NOMO-1 treated with DMSO at 0.1 percent for 48 hours (cell line): ENCODE data around the gene EVA1A.

ENCODE experiments used
- DNase-seq: peaks from one replicate; lab custom pipeline; 2025; ENCODE audit not compliant: unreplicated experiment; lab: John Stamatoyannopoulos, UW

Gene EVA1A

GRCh38 chr2:75545922-75546321, 14.8 kb downstream of the EVA1A start:
- no peak for DNase-seq

- DNase-seq = no peak
These were observed 15.4 kb downstream of the EVA1A start for GRCh38 chr2:75545387-75545786.

- no peak for DNase-seq
These were observed 17.3 kb downstream of the EVA1A start for GRCh38 chr2:75543446-75543845.

- no peak for DNase-seq
These were observed 19.3 kb downstream of the EVA1A start for GRCh38 chr2:75541430-75541829.

DNA sequence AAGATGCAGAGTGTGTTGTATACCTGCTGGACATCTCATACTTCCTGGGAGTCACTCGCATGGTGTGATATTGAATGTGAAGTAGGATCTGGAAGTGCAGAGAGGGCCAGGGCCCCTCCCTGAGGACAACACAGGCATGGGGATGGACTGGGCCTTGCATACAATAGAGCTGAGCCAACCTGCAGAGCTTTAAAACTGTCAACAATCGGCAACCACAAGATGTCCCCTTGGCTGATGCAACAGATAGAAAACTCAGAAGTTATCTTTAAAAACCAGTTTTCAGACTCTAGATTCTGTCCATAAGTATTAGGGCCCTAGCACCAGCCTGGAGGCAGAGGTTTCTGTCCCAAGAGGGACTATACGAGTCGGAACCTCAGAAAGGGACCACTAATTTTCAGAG, 19.7 kb downstream of the EVA1A start:
- no peak for DNase-seq

- DNase-seq = no peak
These were observed 20.6 kb downstream of the EVA1A start for GRCh38 chr2:75539955-75540716.

DNA sequence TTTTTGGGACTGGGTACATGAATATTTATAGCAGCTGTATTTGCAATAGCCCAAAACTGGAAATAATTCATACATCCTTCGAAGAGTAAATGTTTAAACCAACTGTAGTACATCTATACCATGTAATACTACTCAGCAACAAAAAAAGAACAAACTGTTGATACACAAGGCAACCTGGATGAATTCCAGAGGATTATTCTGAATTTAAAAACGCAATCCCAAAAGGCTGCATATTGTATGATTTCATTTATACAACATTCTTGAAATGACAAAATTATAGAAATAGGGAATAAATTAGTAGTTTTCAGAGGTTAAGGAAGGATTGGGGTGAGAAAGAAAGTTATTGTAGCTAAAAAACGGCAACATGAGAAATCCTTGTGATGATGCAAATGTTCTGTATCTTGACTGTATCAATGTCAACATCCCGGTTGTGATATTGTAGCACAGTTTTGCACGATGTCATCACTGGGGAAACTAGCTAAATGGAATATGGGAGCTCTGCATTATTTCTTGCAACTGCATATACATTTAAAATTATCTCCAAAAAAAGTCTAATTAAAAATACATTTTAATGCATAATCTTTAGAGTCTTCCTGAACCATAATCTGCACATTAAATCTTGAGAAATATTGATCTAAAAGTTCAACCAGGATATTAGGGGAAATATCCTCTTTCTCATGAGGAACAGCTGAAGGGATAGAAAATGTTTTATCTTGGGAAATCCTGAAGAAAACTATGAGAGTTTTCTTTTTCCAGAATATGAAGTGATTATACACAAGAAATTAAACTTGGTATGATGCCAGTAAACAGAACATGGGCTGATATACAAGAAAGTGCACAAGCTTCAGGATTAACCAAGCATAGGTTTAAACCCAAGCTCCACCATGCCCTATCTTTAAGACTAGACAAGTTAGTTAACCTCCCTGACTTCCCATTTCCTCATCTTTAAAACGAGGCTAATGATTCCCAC, 21.9 kb downstream of the EVA1A start:
- DNase-seq = no peak

DNA sequence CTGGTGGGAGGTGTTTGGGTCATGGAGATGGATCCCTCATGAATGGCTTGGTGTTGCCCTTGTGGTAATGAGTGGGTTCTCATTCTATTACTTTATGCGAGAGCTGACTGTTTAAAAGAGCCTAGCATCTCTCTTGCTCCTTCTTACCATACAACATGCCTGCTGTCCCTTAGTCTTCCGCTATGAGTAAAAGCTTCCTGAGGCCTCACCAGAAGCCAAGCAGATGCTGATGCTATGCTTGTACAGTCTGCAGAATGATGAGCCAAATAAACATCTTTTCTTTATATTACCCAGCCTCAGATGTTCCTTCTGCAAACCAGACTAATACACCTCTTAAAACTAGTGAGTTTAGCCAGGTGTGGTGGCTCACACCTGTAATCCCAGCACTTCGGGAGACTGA, 23.1 kb downstream of the EVA1A start:
- DNase-seq = no peak

DNA sequence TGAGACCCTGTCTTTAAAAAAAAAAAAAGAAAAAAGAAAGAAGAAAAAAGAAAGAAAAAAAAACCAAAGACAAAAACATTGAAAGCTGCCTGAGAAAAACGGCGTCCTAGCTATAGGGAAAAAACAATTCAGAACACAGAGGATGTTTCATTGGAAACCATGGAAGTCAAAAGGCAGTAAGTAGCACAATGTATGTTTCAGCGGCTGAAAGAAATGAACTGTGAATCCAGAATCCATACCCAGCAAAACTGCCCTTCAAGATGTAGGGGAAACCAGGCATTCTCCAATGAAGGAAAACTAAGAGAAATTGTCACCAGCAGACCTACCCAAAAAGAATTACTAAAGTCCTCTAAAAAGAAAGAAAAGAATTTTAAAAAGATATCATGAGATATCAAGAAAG, 27.6 kb downstream of the EVA1A start:
- DNase-seq = no peak

DNA sequence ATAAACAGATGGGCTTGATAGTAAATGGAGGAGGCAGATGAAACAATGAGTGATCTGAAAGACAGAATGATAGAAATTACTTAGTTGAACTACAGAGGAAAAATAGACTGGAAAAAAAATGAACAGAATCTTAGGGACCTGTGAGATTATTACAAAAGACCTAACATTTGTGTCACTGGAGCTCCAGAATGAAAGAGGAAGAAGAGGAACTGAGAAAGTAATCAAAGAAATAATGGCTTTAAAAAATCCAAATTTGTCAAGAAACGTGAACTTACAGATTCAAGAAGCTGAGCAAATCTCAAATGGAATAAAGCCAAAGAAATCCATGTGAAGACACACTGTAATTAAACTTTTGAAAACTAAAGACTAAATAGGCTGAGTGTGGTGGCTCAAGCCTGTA, 28.3 kb downstream of the EVA1A start:
- DNase-seq = no peak

DNA sequence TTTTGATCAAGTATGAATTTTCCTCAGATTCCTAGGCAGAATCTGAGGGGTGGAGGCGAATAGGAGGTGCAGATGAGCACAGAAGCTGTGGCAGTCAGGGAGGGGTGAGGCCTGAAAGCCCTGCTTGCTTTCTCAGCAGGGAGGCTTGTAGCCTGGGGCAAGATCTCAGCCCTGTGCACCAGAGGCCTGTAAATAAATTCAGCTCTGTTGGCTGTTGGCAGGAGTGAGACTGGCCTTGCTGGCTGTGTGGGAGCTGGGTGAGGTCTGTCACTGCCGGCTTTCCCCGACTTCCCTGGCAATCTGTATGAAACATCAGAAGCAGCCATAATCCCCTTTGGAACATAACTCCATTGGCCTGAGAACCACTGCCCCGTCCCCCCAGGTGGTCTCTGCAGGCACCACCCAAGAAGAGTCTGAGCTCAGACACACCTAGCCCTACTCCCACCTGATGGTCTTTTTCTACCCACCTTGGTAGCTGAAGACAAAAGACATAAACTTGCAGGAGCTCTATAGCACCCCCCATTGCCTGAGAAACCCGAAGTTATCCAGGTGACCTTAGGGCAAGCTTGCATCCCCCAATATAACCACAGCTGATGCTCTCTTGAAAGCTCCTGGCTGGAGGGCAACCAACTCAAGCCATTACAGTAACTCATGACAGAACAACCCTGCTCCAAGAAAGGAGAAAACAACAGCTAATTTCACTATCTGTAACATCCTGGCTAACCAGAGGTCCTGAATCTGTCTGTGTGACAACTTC, 32.3 kb downstream of the EVA1A start:
- DNase-seq = no peak

DNA sequence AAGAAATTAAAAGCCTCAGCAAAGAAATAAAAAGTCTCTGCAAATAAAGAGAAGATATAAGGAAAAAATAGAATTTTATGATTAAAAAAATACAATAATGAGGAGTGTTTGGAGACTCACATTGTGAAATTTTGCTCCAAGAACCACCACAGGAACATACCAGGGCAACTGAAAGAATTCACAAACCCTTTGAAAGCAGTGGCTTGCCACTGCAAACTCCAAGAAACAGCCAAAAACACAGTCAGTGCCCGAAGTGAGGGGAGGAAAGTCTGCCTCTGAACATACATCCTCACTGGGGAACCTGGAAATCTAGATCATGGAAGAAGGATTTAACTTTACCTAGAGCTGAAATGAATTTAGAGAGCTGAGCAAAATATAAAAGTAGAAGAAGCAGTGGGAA, 33.1 kb downstream of the EVA1A start:
- no peak for DNase-seq

DNA sequence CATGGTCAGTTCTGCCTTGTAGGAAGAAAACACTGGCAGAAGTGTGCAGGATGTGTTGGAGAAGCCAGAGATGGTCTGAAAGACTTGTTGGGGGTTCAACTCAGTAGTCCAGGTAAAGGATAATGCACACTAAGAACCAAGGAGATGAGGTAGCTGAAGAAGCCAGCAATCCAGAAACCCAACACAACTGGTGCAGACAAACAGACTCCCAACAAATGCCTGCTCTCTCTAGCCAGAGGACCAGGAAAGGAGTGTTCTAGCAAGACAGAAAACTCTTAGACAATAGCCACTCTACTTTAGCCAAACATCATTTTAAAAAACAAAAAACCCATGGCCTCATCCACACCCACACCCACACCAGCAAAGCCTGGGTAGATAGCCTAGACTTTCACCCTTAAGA, 33.9 kb downstream of the EVA1A start:
- DNase-seq = no peak

- DNase-seq = no peak
These were observed 35.1 kb downstream of the EVA1A start for GRCh38 chr2:75525434-75526310.

- DNase-seq = no peak
These were observed 36.3 kb downstream of the EVA1A start for GRCh38 chr2:75524276-75524911.

- DNase-seq = no peak
These were observed 37.1 kb downstream of the EVA1A start for GRCh38 chr2:75523313-75524275.

GRCh38 chr2:75522543-75523312, 38.0 kb downstream of the EVA1A start:
- no peak for DNase-seq

DNA sequence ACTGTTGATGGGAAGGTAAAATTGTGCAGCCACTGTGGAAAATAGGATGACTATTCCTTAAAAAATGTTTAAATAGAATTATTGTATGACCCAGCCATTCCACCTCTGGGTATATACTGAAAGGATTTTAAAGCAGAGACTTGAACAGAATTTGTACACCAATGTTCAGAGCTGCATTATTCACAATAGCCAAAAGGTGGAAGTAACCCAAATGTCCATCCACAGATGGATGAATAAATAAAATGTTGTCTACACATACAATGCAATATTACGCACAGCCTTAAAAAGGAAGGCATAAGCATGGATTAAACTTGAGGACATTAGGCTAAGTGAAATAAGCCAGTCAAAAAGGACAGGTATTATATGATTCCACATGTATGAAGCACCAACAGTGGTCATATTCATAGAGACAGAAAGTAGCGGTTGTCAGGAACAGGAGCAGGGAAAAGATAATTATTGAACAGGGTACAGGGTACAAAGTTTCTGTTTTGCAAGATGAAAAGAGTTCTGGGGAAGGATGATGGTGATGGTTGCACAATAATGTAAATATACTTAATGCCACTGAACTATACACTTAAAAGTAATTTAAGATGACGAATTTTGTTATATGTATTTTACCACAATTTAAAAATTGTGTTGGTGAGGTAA, 39.4 kb downstream of the EVA1A start:
- DNase-seq = no peak
